Measurements from ENCODE around the gene VTI1A.
"Not testable (repeated sequence)": the region's sequence is repeated elsewhere in the genome, so short reads cannot be mapped to it uniquely, and the experiment has no call there.

The VTI1A gene

DNA sequence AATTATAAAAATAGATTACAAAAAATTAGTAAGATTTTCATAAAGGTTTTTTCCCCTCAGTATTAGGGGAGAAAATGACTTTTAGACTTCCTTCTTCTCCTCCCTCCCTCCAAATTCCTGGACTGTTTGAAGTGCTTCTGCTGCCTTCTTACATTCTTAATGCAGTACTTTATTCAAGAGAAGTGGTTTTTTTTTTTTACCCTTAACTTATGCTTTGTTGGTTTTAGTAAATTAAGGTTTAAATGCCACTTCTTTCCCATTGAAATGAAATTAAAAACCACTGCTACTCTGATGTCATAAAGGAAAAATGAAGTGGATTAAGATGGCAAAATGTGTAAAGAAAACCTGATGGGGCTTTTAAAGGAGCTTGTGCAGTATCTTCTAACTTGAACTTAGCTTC is 140.7 kb downstream of the VTI1A start:
- DNase-seq: no peak
- TF ChIP-seq GATA1 (IDR thresholded peaks at IDR 0.05; ENCODE audit: low read depth, low read length) (no peak), POLR2A (IDR thresholded peaks at IDR 0.05; ENCODE audit: low read length) (no peak)

DNA sequence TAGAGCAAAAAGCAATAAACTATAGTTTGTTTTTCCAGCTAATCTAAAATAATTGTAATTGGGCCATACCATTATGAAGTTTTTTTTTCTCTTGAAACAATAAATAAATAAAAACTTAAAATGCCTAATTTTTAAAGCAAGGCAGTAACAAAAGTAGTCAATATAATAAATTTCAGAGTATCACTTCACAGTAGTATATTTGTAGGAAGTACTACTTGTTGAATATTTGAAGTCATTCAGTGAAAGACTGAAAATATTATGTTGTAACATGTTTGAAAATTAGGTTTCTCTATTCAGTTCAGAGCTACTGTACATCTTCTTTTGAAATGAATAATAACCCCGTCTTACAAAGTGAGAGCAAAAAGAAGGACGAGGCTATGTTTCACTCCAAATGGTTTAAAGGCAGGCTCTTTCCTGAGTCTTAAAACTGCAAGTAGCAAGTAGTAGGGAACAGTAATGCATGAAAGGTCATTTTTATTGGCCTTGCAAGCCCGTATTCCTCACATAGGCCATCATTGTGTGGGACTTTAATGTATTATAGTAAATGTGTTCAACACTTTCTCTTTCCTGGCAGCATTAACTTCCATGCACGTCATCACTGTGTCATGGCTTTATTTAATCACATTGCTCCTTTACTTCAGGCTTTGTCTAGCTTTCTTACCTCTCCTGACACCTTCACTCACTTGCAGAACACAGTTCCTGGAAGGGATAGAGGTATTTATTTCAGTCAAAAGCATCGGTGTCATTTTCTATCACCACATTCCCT is 141.4 kb downstream of the VTI1A start:
- no peak for TF ChIP-seq POLR2A (IDR thresholded peaks at IDR 0.05; ENCODE audit: low read length)
- TF ChIP-seq GATA1 (IDR thresholded peaks at IDR 0.05; ENCODE audit: low read depth, low read length): no peak
- no peak for DNase-seq

DNA sequence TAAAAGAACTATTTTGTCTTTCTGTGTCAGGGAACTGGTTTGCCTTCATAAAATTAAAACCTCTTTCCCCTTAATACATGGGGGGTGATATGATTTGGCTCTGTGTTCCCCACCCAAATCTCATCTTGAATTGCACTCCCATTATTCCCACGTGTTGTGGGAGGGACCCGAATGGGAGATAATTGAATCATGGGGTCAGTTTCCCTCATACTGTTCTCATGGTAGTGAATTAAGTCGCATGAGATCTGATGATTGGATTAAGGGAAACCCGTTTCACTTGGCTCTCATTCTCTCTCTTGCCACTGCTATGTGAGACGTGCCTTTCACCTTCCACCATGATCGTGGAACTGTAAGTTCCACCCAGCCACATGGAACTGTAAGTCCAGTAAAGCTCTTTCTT is 142.1 kb downstream of the VTI1A start:
- DNase-seq: no peak
- TF ChIP-seq POLR2A (IDR thresholded peaks at IDR 0.05; ENCODE audit: low read length) (no peak), GATA1 (IDR thresholded peaks at IDR 0.05; ENCODE audit: low read depth, low read length) (no peak)

DNA sequence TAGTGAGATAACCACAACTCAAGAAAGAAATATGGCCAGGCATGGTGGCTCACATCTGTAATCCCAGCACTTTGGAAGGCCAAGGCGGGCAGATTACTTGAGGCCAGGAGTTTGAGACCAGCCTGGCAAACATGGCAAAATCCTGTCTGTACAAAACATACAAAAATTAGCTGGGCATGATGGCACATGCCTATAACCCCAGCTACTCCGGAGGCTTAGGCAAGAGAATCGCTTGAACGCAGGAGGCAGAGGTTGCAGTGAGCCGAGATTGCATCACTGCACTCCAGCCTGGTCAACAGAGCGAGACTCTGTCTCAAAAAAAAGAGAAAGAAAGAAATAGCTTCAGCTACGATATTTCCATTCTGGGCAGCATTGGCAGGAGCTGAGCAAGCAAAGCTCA is 143.8 kb downstream of the VTI1A start:
- not testable (repeated sequence) for DNase-seq

DNA sequence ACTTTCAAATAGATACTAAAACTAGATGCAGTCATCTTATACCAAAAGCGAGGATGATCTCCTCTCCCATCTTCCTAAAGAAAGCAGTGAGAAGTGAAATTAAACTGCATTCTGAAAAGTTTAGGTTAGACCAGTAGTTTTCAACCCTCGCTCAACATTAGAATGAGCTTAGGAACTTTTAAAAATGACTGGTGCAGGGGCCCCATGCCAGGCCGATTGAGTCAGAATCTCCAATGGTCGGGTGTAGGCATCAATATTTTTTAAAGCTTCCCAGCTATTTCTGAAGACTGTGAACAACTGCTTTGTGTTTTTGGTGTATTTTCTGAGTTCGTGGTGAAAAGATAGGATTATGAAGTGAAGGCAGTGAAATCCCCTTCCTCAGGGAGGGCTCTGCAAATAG is 146.0 kb downstream of the VTI1A start:
- DNase-seq: no peak
- TF ChIP-seq POLR2A (IDR thresholded peaks at IDR 0.05; ENCODE audit: low read length): no peak

DNA sequence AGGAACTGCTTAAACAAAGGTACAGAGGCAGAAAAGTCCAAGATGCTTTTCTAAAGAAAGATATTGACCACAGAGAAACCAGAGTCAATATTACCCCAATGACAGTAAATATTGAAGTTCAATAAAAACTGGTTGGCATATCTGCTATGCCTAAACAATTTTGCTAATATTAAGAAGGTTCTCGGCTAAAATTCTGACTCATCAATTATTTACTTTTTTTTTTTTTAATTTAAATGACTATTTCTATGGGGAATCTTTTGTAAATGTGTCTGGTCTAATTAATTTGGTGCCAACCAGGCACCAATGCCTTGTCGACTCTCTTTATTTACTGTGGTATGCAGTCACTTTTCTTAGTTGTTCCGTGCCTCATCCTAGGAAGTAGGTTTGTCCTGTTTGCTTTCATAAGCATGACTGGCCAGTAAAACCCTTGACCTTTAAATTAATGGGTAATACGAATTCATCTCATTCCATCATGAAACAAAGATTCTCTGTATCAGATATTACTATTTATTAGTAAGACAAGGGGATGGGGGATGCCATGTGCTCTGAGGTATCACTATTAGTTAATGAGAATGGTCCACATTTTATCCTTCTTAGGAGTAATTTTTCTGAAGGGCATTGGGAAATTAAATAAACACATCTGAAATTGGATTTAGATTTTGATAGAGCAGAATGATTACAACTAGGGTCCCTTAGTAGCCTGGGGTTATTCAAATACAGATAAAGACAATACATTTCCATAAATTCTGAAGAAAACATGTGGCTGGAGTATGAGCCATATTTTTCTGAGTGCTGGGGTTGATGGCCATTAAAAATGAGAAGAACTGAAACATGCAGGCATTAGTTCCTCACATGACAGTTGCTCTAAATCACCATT is 154.4 kb downstream of the VTI1A start:
- DNase-seq: no peak
- no peak for TF ChIP-seq GATA1 (IDR thresholded peaks at IDR 0.05; ENCODE audit: low read depth, low read length)
- TF ChIP-seq POLR2A (IDR thresholded peaks at IDR 0.05; ENCODE audit: low read length): no peak

DNA sequence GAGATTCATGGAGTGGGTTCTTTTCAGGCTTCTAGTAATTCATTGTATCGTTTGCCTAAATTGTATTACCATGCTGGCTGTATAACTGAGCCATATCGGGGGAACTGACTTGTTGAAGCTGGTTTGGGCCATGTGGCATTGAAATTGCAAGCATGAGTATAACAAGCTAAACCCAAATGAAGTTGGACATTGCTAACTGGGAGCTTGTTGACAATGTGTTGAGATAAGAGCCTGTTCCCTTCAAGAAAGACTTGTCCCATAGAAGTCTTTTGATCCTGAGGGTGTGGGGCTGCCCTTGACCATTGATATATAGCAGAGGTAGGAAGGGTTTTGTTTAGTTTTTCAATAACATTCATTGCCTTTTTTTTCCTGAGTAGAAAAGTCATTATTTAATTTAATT is 156.0 kb downstream of the VTI1A start:
- TF ChIP-seq POLR2A (IDR thresholded peaks at IDR 0.05; ENCODE audit: low read length) (no peak), GATA1 (IDR thresholded peaks at IDR 0.05; ENCODE audit: low read depth, low read length) (no peak)
- no peak for DNase-seq

DNA sequence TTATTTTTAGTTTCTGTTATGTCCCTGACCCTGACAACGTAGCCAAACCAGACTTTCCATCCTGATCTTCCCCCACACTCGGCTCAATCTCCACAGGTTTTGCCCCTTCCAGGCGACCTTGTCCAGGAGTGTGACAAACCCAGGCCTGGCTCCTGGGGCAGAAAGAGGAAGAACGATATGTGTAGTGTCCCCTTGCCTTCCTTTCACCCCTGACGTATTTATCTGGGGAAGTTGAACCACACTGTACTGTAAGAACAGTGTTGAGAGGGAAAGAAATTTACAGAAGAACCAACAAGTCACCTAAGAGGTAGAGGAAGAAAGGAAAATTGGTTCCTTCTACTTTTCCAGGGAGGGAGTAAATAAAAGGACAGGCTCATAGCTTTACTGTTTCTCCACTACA is 158.0 kb downstream of the VTI1A start:
- no peak for DNase-seq
- no peak for TF ChIP-seq POLR2A (IDR thresholded peaks at IDR 0.05; ENCODE audit: low read length)
- no peak for TF ChIP-seq GATA1 (IDR thresholded peaks at IDR 0.05; ENCODE audit: low read depth, low read length)

DNA sequence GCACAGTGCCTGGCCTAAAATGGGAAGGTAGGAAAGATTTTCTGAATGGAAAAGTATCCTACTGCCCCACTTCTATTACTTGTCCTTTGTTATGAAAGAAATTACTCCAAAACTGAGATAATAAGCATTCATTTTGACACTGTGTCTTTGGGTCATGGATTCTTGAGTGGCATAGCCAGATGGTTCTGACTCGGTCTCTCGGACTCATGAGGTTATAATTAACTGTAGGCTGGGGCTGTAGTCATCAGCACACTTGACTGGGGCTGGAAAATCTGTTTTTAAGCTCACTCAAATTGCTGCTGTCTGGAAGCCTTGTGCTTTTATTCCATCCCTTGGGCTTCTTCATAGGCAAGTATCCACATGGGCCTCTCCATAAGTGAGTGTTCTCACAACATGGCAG is 160.5 kb downstream of the VTI1A start:
- no peak for TF ChIP-seq GATA1 (IDR thresholded peaks at IDR 0.05; ENCODE audit: low read depth, low read length)
- TF ChIP-seq POLR2A (IDR thresholded peaks at IDR 0.05; ENCODE audit: low read length): no peak
- DNase-seq: no peak

DNA sequence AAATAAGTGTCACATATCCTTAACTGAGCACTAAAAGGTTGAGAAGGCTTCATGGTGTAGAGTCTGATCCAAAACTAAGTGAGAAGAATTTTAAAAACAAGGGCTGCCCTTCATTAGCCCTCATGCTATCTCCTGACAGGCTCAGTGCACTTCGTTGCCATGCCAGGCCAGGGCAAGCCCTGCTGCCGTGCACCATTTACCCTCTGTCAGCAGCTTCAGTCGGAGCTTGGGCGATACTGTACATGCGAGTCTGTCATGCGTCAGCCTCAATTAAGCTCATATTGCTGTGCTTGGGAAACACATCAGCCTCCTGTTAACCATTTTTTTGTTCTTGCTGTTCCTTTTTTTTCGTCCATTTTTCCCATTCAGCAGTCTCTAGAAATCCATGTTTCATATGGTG is 166.6 kb downstream of the VTI1A start:
- DNase-seq: no peak
- no peak for TF ChIP-seq POLR2A (IDR thresholded peaks at IDR 0.05; ENCODE audit: low read length)
- no peak for TF ChIP-seq GATA1 (IDR thresholded peaks at IDR 0.05; ENCODE audit: low read depth, low read length)

DNA sequence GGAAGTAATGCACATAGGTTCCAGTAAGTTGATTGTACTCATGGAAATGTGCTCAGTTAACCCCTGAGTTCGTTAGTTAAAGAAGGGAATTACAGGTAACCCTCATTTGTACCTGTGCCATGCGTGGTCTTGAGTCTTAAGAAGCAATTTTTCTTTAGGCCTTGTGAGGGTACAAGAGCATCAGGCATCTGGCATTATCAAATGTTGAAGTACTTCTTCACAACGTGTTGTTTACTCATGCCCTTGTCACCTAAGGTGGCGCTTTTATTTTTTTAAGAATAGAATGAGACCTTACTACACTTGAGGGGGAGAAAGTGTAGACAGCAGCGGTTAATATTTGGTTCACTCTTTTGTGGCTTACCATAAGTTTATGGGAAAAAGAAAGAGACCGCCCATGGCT is 167.1 kb downstream of the VTI1A start:
- no peak for DNase-seq
- no peak for TF ChIP-seq GATA1 (IDR thresholded peaks at IDR 0.05; ENCODE audit: low read depth, low read length)
- no peak for TF ChIP-seq POLR2A (IDR thresholded peaks at IDR 0.05; ENCODE audit: low read length)

DNA sequence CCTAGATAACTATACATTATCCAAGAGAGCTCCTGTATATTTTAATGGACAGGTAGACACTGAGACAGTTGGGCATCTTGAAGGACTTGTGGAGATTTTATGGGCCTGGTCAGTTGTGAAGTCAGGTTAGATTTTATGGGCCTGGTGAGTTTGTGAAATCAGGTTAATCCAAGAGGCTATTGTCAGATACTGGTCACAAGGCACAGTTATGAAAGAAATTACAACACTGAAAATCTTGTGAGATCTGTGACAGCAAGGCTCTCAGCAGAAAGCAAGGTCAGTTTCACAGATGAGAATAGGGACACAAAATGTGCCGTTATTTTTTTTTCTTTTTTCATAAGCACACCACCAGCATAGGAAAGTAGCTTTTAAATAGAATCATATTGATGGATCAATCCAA is 167.6 kb downstream of the VTI1A start:
- no peak for DNase-seq
- no peak for TF ChIP-seq GATA1 (IDR thresholded peaks at IDR 0.05; ENCODE audit: low read depth, low read length)
- TF ChIP-seq POLR2A (IDR thresholded peaks at IDR 0.05; ENCODE audit: low read length): no peak

DNA sequence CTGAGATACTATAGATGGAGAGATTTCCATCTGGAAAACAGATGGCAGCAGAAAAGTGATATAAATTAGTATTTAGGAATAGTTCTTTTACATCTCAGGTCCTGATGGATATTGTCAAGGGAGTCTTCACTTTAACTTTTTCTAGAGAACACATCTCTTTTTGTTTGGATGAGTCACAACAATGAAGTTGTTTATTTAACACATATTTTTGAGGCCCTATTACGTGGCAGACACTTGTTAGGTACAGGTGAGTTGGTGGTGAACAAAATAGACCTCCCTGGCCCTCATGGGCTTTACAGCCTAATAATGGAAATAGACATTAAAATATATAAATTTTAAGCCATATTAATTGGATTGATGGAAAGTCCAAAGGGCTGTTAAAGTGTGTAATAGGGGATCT is 168.3 kb downstream of the VTI1A start:
- DNase-seq: no peak
- TF ChIP-seq GATA1 (IDR thresholded peaks at IDR 0.05; ENCODE audit: low read depth, low read length) (no peak), POLR2A (IDR thresholded peaks at IDR 0.05; ENCODE audit: low read length) (no peak)

DNA sequence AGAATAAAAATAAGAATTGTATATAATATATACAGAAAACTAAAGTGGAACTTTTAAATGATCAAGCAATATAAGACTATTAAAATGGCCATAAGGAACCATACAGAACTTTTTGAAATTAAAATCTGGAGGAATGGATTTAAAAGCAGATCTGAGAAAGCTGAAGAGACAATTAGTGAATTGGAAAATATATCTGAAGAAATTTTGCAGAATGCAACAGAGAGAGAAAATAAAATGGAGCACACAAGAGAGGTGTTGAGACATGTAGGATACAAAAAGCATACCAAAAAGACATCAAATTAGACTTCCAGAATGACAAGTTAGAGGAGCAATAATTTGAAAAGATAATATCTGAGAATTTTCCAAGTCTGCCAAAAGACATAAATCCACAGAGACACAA is 169.6 kb downstream of the VTI1A start:
- no peak for TF ChIP-seq POLR2A (IDR thresholded peaks at IDR 0.05; ENCODE audit: low read length)
- TF ChIP-seq GATA1 (IDR thresholded peaks at IDR 0.05; ENCODE audit: low read depth, low read length): no peak
- DNase-seq: no peak

DNA sequence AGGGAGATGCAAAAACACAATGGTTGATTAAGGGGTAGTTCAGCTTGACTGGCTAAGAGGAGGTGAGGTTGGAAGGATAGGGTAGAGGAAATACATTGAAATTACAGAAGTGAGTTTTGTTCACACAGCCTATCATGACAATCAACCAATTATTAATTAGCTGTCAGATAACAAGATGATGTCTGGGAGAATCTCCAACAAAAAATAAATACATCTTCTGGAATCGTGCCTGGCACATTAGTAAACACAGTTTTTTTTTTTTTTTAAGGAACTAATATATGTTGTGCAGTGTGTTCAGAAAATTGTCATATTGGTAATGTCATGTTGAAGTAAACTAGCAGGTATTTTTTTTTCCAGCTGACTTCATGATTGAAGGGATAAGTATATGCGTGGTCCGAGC is 171.8 kb downstream of the VTI1A start:
- no peak for TF ChIP-seq POLR2A (IDR thresholded peaks at IDR 0.05; ENCODE audit: low read length)
- TF ChIP-seq GATA1 (IDR thresholded peaks at IDR 0.05; ENCODE audit: low read depth, low read length): no peak
- DNase-seq: no peak

All from erythroblast (primary cell).